GM19438 (cell line): ENCODE results near the gene DOHH.

ENCODE experiments used
- ATAC-seq: cut with Tn5 transposase; IDR thresholded peaks from one replicate; pipeline ENCODE4 v1.9.1; 2021; ENCODE audit warnings: low read depth; ENCODE audit not compliant: unreplicated experiment

DOHH gene

DNA sequence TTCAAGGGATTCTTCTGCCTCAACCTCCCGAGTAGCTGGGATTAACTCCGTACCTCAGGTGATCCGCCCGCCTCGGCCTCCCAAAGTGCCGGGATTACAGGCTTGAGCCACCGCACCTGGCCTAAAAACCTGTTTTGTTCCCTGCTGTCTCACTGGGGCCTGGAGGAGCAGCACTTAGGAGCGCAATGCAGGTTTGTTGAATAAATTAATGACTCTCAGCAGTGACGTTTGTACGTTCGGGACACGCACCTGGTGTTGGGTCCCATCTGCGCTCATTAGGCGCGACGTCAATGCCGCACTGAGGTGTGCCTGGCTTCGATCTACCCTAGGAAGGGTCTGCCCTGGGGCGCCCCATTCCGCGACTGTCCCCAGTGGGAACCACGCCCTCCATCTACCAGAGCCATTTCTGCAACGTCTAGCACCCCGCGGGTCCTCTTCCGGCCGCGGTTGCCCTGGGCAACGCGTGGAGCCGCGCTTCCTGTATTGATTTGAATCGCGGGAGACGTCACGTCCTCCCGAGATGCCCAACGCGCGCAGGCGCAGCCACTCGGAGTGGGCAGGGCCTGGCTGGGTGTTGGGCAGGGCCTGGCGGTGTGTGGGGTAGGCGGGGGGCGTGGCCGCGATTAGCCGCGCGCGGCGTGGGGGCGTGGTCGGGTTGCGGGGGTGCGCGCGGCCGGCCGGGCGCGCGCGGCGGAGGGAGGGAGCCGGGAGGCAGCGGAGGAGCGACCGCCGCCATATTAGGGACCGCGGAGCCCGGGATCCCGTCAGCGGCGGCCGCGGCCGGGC is 5.3 kb upstream of the DOHH start, which contains the start of gene FZR1:
TSS of gene FZR1 (plus strand) at position 714 of the 786 bp plus-strand sequence. CDS start 16,679 bp downstream, outside the sequence.
- ATAC-seq, result peak; percentile 89

DNA sequence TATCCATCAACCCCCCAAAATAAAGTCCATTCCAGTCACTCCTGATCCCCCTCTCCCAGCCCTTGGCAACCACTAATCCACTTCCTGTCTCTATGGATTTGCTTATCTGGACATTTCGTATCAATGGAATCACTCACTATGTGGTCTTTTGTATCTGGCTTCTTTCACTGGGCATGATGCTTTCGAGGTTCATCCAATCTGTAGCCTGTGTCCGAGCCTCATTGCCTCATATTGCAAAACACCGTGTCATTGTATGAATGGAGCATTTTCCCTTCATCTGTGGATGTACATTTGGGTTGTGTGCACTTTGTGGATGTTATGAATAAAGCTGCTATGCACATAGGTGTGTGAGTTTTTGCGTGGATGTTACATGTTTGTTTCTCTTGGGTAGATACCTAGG is 4.3 kb upstream of the DOHH start:
- no peak for ATAC-seq

DNA sequence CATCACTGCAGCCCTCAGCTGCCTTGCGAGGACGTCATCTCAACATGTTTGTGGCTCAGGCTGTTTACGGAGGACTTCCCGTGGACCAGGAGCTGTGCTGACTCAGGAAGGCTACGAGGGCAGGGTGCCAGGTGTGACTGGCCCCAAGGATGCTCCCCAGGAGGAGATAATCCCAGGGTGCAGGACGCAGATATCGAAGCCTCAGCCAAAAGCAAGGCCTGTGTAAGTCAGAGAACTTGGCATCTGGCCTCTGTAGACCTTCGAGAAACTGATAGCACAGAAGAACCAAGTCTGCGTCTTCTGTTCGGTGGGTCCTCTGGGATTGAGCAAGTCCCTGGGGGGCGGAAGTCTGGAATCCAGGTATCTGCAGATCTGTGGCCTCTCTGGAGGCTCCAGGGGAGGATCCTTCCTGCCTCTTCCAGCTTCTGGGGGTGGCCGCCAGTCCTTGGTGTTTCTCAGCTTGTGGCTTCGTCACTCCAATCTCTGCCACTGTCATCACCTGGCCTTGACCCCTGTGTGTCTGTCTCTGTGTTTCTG is 2.6 kb upstream of the DOHH start:
- ATAC-seq, result no peak

GRCh38 chr19:3501780-3502179 is 1.3 kb upstream of the DOHH start:
- no peak for ATAC-seq

DNA sequence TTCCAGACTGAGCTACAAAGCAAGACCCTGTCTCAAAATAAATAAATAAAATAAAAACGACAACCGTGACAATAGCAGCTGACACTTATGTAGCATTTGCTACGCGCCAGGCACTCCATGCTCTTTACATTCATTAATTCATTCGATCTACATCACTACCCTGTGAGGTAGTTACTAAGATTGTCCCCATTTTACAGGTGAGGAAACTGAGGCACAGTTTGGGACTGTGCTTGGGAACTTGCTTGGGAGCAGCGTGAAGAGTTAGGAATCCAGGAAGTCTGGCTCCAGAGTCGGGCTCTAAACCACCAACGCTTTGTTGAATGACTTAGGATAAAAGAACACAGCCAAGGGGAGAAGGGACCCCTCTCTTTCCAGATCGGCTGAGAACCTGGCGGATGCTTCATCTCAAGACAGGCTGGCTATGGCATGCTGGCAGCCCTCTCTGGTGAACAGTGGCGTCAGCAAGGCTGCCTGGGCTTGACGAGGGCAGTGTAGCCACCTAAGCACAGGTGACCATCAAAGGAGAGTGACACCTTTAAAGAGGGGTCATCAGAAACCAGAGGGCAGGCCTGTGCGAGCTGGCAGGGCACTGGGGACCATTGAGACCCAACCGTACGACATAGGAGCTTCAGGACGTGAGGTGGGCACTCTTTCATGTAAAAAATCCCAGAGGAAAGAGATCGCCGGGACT is 591 bp downstream of the DOHH start:
- ATAC-seq, result no peak

DNA sequence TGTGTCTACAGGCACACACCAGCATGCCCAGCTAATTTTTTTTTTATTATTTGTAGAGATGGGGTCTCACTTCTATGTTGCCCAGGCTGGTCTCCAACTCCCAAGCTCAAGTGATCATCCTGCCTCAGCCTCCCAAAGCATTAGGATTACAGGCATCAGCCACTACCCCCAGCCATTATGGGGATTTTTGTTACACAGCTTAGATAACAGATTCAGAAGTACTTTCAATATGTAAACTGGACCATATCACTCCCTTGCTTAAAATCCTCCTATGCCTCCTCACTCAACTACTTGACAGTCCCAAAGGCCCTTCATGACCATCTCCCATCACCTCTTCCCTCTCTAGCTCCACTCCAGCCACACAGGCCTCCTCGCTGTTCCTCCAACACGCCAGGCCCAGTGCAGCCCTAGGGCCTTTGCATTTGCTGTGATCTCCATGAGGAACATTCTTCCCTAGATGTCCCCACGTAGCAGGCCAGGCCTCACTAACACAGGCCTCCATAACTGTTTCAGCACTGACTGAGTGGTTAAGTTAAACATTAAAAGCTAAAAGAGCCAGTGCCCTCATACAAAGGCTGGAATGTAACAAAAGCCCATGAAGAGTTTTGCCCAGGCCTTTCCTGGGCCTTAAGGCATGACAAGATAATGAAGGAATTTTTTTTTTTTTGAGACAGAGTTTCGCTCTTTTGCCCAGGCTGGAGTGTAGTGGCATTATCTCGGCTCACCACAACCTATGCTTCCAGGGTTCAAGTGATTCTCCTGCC is 2.5 kb downstream of the DOHH start:
- no peak for ATAC-seq

GRCh38 chr19:3496392-3497273 is 3.8 kb downstream of the DOHH start:
- ATAC-seq, result no peak

GRCh38 chr19:3494559-3494958 is 5.9 kb downstream of the DOHH start:
- ATAC-seq, result no peak

DNA sequence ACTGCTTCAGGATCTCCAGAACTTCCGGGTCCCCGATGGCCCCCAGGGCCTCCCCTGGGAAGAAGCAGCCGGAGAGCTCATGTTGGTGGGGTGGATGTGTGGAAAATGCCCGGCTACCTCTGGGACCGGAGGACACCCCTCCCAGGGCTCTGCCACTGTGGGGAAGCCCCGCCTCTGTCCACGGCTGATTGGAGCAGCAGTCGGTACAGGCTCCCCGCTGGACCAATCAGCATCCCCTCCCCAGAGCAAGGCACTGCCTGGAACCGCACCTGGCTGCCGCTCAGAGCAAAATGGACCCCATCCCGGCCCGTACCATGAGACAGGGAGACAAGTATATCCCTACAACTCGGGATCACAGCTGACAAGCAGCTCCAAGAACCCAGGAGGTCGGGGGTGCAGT is 6.4 kb downstream of the DOHH start:
- no peak for ATAC-seq

DNA sequence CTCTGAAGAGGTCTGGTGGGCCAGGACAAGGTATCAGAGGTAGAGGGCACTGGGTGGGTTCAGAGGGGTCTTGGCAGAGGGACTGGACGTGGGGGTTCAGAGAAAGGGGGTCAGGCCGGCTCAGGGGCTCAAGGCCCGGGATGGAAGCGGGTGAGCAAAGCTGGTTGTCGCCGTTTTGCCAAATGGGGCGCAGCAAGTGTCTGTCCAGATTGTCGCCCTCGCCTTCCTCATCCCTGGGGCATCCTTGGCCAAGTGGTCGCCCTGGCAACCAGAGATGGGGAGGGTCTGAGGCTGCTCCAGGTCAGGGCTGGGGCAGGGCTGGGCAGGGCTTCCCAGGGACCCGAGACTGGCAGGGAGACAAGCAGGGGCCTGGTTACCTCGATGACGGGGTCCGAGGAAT is 6.8 kb downstream of the DOHH start:
- ATAC-seq, result no peak

DNA sequence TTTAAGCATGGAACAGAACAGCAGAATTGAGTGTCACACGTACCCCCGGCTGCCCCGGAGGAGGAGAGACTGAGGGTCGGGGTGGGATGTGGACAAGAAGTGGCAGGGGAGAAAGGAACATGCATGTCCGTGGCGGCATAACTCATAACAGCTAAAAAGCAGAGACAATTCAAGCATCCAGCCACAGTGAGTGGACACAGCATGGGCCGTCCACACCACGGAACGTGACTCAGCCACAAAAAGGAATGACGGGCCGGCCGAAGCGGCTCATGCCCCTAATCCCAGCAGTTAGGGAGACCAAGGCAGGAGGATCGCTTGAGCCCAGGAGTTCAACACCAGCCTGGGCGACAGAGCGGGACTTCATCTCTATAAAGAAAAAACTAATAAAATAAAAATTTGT is 7.6 kb downstream of the DOHH start:
- no peak for ATAC-seq

GRCh38 chr19:3492131-3492839 is 8.2 kb downstream of the DOHH start:
- ATAC-seq, result no peak

DNA sequence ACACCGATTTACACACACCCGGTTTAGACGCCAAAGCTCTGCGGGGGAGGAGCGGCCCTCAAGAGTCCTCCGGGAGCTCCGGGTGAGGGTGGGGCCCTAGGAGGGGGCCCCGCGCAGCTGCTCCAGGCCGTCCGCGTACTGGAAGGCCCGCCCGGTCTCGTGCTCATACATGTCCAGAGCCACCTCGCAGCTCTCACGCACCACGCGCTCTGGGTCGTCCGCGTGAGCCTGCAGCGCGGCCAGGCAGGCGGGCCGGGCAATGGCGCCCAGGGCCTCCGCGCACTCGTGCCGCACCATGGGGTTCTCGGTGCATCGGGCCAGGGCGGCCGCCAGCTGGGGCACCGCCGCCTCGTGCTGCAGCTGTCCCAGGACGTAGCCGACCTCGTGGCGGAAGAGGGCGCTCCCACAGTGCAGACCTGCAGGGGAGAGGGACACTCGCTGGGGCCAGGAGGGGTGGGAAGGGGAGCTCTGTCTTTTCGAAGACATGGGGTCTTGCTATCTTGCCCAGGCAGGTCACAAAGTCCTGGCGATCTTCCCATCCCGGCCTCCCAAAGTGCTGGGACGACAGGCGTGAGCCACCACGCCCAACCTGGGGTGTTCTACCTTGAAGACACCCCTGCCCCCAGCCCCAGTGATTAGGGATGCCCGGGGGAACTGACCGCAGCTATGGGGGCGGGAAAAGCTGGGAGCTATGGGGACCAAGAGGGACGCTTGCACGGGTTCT is 8.9 kb downstream of the DOHH start:
- no peak for ATAC-seq

GRCh38 chr19:3483226-3483628 is 17.2 kb downstream of the DOHH start, which contains the start of gene SMIM44:
Gene SMIM44 (minus strand): TSS chr19:3483441. CDS start chr19:3483403, 38 bp downstream.
- ATAC-seq, result no peak

DNA sequence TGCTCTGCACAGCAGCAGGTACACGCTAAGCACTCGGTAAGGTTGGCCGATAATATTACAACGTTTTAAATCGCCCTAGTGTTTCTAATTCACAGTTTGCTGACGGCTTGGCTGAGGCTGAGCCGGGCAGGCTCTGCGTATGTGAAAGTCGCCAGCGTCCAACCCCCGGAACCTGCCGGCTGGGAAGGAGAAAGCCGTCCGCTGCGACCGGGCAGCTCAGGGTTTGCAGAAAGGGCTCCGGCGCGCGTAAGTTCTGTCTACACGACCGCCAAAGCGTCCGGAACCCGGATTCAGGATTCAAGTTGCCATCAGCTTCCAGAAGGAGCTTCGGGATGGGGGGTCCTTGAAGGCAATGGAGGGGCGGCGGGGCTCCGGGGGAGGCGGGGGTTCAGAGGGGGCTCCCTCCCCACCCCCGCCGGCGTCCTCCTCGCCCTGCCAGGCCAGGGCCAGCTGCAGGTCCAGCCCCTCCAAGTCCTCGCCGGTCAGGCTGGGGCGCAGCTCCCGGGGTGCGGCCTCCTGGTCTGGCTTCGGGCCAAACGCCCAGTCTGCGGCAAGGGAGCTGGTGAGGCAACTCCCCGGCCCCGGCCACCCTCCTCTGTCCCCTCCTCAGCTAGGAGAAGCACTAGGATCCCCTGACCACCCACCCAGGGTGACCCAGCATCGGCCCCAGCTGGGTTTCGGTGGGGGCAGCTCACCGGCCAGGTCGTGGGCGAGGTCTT is 17.8 kb downstream of the DOHH start:
- ATAC-seq, result no peak

DNA sequence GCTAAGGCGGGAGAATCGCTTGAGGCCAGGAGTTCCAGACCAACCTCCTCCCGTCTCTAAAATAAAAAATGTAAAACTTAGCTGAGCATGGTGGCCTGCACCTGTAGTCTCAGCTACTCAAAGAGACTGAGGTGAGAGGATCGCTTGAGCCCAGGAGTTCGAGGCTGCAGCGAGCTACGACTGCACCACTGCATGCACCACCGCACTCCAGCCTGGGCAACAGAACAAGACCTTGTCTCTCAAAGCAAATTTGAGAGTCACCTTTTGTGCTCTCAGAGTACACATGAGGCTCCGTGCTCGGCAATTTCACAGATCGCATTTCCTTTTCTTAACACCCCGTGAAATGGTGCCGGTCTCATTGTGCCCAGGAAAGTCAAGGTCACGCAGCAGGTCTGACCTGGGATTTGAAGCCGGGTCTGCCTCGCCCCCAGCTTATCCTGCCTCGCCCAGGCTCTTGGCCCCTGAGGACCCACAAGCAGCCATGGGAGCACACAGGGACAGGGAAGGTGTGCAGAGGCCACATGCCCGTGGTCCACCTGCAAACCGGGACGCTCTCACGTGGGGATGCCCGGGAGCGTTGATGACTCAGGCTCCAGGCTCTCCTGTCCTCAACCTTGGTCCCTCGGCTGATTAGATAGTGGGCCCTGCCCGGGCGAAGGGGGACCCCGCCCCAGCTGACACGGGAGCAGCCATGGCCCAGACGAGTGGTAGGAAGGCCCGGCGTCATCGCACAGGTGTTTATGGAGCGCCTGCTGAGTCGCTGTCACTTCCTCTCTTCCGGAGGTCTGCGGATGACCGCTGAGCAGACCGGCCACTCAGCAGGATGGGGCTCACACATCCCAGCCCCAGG is 19.0 kb downstream of the DOHH start:
- no peak for ATAC-seq

DNA sequence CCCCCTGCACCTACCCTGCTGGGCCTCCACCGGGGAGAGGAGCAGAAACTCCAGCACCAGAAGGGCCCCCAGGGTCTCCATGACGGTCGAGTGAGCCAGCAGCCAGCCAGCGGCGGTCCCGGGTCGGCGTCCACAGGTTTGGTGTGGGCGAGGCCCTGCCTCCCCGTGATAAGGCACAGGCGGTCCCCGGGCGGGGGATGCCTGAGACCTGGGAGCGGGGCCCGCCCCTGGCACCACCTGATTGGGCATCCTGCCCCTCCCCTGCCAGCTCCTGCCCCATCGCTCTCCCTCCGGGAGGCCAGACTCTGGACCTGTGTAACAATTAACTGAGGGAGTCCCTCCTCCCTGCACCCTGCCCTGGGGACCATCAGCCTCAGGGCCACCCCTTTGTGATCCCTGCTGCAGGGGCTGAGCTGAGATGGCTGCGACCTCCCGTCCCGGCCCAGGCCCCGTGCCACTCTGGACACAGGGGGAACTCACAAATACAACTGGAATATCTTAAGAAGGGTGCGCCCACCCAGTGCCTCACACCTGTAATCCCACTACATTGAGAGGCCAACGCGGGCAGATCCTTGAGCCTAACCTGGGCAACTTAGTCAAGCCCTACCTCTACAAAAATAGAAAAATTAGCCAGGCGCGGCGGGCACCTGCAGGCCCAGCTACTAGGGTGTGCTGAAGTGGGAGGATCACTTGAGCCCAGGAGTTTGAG is 19.9 kb downstream of the DOHH start, which contains the start of gene SMIM24:
TSS of gene SMIM24 (minus strand) at position 143 of the 709 bp plus-strand sequence. CDS start at position 81, 62 bp downstream.
- ATAC-seq, result no peak
